ENCODE measurements around the gene SDC1.

The SDC1 gene

GRCh38 chr2:20169796-20170703 is 54.9 kb downstream of the SDC1 start:
- H3K36me3 ChIP-seq = no peaks in the 10 kb centered on the region
- TF ChIP-seq CTCF (IDR thresholded peaks at IDR 0.05) = no peak
- H3K4me3 ChIP-seq = no peak overlapping the region
- peaks cover 0 to 25% of the 10 kb centered on the region in 2 donors for H3K27me3 ChIP-seq
- no peaks in the 10 kb centered on the region for H3K9me3 ChIP-seq
- intact Hi-C loops (cut with DNase I; ENCODE audit: low total_unique reads) = no loop called here
- no peak overlapping the region for H3K27ac ChIP-seq
- no peaks in the 10 kb centered on the region for H3K4me1 ChIP-seq
- DNase-seq = no peak

- no peak for TF ChIP-seq CTCF (IDR thresholded peaks at IDR 0.05)
- Histone ChIP-seq H3K9me3 (no peaks in the 10 kb centered on the region), H3K4me3 (no peak overlapping the region), H3K4me1 (no peaks in the 10 kb centered on the region), H3K36me3 (no peaks in the 10 kb centered on the region), H3K27ac (no peak overlapping the region), H3K27me3 (peaks cover 0 to 25% of the 10 kb centered on the region in 2 donors)
- intact Hi-C loops (cut with DNase I; ENCODE audit: low total_unique reads) = no loop called here
- DNase-seq = no peak
These were observed 55.9 kb downstream of the SDC1 start for GRCh38 chr2:20168727-20169696.

- no peak for TF ChIP-seq CTCF (IDR thresholded peaks at IDR 0.05)
- peaks cover 0 to 25% of the 10 kb centered on the region in 2 donors for H3K27me3 ChIP-seq
- H3K4me3 ChIP-seq = no peak overlapping the region
- no peaks in the 10 kb centered on the region for H3K36me3 ChIP-seq
- H3K27ac ChIP-seq = no peak overlapping the region
- no peaks in the 10 kb centered on the region for H3K4me1 ChIP-seq
- intact Hi-C loops (cut with DNase I; ENCODE audit: low total_unique reads) = no loop called here
- no peaks in the 10 kb centered on the region for H3K9me3 ChIP-seq
- peak in 1 of 2 donors; percentile 53 for DNase-seq
These were observed 56.7 kb downstream of the SDC1 start for GRCh38 chr2:20168048-20168726.

GRCh38 chr2:20167356-20167755 is 57.6 kb downstream of the SDC1 start:
- no peaks in the 10 kb centered on the region for H3K36me3 ChIP-seq
- no peaks in the 10 kb centered on the region for H3K4me1 ChIP-seq
- peak in 1 of 2 donors; percentile 19 for DNase-seq
- no peaks in the 10 kb centered on the region for H3K9me3 ChIP-seq
- peaks cover 0 to 25% of the 10 kb centered on the region in 2 donors for H3K27me3 ChIP-seq
- H3K27ac ChIP-seq = no peak overlapping the region
- H3K4me3 ChIP-seq = no peak overlapping the region
- intact Hi-C loops (cut with DNase I; ENCODE audit: low total_unique reads) = no loop called here
- TF ChIP-seq CTCF (IDR thresholded peaks at IDR 0.05) = no peak

Data from tibial artery (tissue), 4 donors.